Measurements from ENCODE around the gene SMIM11. TPM values are rescaled to one million over a fixed set of nuclear protein-coding genes. Genes with fewer than 3 reads are reported as not detected.
"Not testable (repeated sequence)": the region's sequence is repeated elsewhere in the genome, so short reads cannot be mapped to it uniquely, and the experiment has no call there.

The SMIM11 gene
- total RNA-seq, 2 experiments from 2014 or later, result 17.7 to 21.1 TPM

- H3K36me3 Mint-ChIP-seq (ENCODE audit: low read depth); H3K27me3 Mint-ChIP-seq; POLR2A ChIA-PET: not testable (repeated sequence)
Measured at GRCh38 chr21:34400522-34400921, 25.2 kb downstream of the SMIM11 start.

GRCh38 chr21:34404742-34405141, 29.4 kb downstream of the SMIM11 start:
- DNase-seq; H3K4me1 Mint-ChIP-seq; H3K36me3 Mint-ChIP-seq (ENCODE audit: low read depth); CTCF ChIA-PET; H3K27me3 Mint-ChIP-seq; H3K4me3 Mint-ChIP-seq; H3K9me3 Mint-ChIP-seq; H3K27ac Mint-ChIP-seq; POLR2A ChIA-PET: not testable (repeated sequence)

More at GRCh38 chr21:34400522-34400921, 25.2 kb downstream of the SMIM11 start:
- H3K27ac Mint-ChIP-seq, H3K9me3 Mint-ChIP-seq, H3K4me3 Mint-ChIP-seq, H3K4me1 Mint-ChIP-seq, CTCF ChIA-PET, DNase-seq: not testable (repeated sequence)

DNA sequence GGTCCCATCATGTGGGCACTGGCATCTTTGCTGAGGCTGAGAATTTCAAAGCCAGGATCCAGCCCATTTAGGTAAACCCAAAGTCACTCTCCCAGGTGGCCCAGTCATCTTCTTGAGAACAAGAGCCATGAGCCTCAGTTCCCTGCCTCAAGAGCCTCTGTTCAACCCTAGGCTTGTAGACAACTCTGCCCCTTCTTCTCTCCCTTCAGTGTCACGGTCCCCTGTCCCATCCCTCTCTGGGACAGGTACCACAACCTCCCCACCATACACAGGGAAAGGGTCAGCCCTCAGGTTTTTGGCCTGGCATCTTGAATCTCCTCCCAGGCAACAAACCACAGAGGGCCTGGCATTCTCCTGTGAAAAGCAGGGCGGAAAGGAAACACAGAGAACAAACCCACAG, 30.4 kb downstream of the SMIM11 start:
- H3K27me3 Mint-ChIP-seq; H3K4me1 Mint-ChIP-seq; H3K4me3 Mint-ChIP-seq; CTCF ChIA-PET; POLR2A ChIA-PET; DNase-seq; H3K9me3 Mint-ChIP-seq; H3K27ac Mint-ChIP-seq; H3K36me3 Mint-ChIP-seq (ENCODE audit: low read depth): not testable (repeated sequence)

- DNase-seq; H3K36me3 Mint-ChIP-seq (ENCODE audit: low read depth); H3K27ac Mint-ChIP-seq; H3K4me1 Mint-ChIP-seq; POLR2A ChIA-PET; CTCF ChIA-PET; H3K27me3 Mint-ChIP-seq; H3K4me3 Mint-ChIP-seq; H3K9me3 Mint-ChIP-seq: not testable (repeated sequence)
Measured at GRCh38 chr21:34406102-34406501, 30.8 kb downstream of the SMIM11 start.

- H3K36me3 Mint-ChIP-seq (ENCODE audit: low read depth); H3K4me1 Mint-ChIP-seq; H3K9me3 Mint-ChIP-seq; POLR2A ChIA-PET; H3K27ac Mint-ChIP-seq; DNase-seq; H3K27me3 Mint-ChIP-seq; CTCF ChIA-PET; H3K4me3 Mint-ChIP-seq: not testable (repeated sequence)
Measured at GRCh38 chr21:34406676-34407075, 31.4 kb downstream of the SMIM11 start.

- CTCF ChIA-PET; H3K27ac Mint-ChIP-seq; H3K27me3 Mint-ChIP-seq; H3K4me3 Mint-ChIP-seq; H3K36me3 Mint-ChIP-seq (ENCODE audit: low read depth); DNase-seq; POLR2A ChIA-PET; H3K4me1 Mint-ChIP-seq; H3K9me3 Mint-ChIP-seq: not testable (repeated sequence)
Measured at GRCh38 chr21:34407294-34407693, 32.0 kb downstream of the SMIM11 start.

DNA sequence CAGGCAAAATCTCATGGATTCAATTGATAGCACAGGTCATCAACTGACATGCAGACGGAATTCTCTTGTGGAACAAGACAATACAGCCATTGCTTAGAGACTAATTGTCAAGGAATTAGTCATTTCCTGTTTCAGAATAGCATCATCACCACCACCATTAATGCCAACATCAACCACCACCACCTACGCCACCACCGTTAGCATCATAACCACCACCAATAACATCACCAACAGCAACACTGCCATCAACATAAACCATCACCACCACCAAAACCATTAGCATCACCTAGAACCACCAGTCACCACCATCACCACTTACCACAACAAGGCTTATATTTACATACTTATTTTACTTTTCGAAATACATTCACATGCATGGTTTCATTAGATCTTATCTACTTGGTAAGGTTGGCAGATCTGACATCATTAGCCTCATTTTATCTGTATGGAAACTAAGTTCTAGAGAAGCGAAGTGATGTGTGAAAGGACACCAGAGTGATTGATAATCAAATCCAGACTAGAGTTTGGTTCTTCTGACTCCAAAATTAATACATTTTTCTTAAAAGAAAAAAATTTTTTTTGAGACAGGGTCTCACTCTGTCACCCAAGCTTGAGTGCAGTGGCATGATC, 42.3 kb downstream of the SMIM11 start:
- H3K4me1 Mint-ChIP-seq; H3K27ac Mint-ChIP-seq; DNase-seq; CTCF ChIA-PET; POLR2A ChIA-PET; H3K36me3 Mint-ChIP-seq (ENCODE audit: low read depth); H3K4me3 Mint-ChIP-seq; H3K27me3 Mint-ChIP-seq; H3K9me3 Mint-ChIP-seq: not testable (repeated sequence)

DNA sequence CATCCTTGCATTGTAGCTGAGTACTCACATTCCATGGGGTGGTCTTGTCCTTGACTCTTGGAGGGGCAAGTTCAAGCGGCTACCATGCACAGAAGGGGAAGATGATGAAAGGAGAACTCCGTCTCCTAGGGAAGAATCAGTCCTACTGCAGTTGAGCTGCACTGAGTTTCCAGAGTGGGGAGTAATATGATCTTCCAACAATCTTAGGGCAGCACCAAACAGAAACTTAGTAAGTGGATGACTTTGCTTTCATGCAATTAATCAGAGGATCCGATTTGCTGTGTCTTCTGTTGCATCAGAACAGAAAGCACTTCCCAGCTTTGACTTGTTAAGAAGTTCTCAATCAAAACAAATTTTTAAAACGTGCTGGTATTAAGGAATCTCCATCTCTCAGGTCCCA, 48.5 kb downstream of the SMIM11 start, which contains the start of gene SMIM34:
Gene SMIM34, minus strand, starts transcription at position 147 of the 400 bp plus-strand sequence. Its CDS starts 112 bp downstream, at position 35.
- H3K27ac Mint-ChIP-seq; H3K9me3 Mint-ChIP-seq; POLR2A ChIA-PET; CTCF ChIA-PET; DNase-seq; H3K27me3 Mint-ChIP-seq; H3K4me1 Mint-ChIP-seq; H3K4me3 Mint-ChIP-seq; H3K36me3 Mint-ChIP-seq (ENCODE audit: low read depth): not testable (repeated sequence)

DNA sequence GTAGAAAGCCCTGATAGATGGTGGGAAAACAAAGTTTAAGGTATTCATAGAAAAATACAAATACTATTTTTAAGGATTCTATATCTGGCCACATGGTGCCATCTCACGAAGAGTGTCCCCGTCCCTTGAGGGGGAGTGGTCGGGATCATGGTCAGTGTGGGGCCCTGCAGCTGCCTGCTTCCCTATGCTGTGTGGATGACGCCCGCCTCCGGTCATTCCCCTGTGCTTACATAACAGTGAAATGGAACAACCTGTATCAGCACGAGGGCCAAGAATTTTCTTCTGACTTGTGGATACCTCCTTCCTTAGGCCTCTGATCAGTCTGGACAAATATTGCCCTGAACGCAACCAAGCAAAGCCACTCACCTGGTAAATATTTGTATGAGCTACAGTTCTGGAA, 52.0 kb downstream of the SMIM11 start:
- H3K9me3 Mint-ChIP-seq; DNase-seq; H3K4me1 Mint-ChIP-seq; H3K4me3 Mint-ChIP-seq; POLR2A ChIA-PET; H3K27ac Mint-ChIP-seq; H3K27me3 Mint-ChIP-seq; CTCF ChIA-PET; H3K36me3 Mint-ChIP-seq (ENCODE audit: low read depth): not testable (repeated sequence)

DNA sequence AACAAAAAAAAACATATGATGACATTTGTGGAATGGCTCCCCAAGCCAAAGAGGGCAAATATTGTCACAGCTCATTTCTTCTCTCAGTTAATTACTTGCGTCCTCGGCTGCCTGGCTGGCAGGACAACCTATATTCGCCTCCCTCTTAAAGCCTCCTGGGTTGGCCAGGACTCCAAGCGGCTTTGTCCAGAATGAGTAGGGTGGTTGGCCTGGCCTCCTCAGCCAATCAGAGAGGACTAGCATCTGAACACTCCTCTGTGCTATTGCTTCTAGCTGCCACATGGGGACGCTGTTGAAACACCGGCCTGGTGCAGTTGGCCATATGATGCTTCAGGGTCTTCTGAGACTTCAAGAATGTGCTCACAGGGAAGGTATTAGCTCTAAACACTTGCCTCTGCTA, 53.1 kb downstream of the SMIM11 start:
- H3K9me3 Mint-ChIP-seq; CTCF ChIA-PET; DNase-seq; H3K27ac Mint-ChIP-seq; H3K36me3 Mint-ChIP-seq (ENCODE audit: low read depth); H3K27me3 Mint-ChIP-seq; POLR2A ChIA-PET; H3K4me3 Mint-ChIP-seq; H3K4me1 Mint-ChIP-seq: not testable (repeated sequence)

DNA sequence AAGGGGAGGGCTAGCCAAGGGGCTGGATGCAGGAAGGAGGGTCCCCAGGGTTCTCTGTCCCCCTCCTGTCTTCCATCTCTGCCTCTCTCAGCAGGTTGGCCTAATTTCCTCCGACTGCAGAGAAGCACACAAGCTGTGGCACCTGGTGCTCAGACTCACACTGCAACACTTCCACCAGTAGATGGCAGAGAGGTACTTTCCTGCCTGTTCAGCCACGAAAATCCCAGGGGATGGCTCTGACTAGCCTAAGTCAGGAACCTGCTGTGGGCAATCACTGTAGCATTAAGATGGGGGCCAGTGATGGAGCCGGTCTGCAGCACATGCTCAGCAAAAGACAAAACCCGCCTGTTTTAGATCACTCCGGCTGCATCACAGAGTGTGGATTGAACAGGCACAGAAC, 54.4 kb downstream of the SMIM11 start:
- H3K27ac Mint-ChIP-seq; H3K4me1 Mint-ChIP-seq; H3K9me3 Mint-ChIP-seq; CTCF ChIA-PET; DNase-seq; H3K36me3 Mint-ChIP-seq (ENCODE audit: low read depth); H3K27me3 Mint-ChIP-seq; H3K4me3 Mint-ChIP-seq; POLR2A ChIA-PET: not testable (repeated sequence)

Other genes starting within 250 kb of the SMIM11 start
- gene KCNE2, start 11.5 kb upstream of the SMIM11 start, total RNA-seq, result not detected
- gene SMIM34, start 48.4 kb downstream of the SMIM11 start, total RNA-seq, result not detected
- under 1 TPM; 0.19 to 0.27 TPM for gene KCNE1, start 136.7 kb downstream of the SMIM11 start, total RNA-seq
- gene RCAN1, start 239.6 kb downstream of the SMIM11 start, total RNA-seq, result 1 to 10 TPM; 8.0 to 8.2 TPM

Data from activated CD4-positive, alpha-beta T cell treated with anti-CD3 and anti-CD28 coated beads, Interleukin-2, amount 10 ng/mL, durations not matched to agents 7 days and 5 days (primary cell).